ENCODE data around the gene E2F4.

DNA sequence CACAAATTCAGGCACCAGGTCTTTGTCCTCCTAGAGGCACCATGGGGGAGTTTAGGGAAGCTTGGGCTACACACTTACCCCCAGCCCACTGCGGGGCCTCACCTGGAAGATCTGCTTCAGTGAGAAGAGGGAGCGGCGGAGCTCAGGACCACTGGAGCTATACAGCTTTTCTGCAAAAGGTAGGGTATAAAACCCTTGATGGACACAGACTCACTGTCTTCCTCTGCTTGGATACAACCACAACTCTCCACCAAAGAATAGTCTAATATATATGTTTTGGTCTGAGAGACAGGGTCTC lies 46.3 kb downstream of the E2F4 start:
- TF ChIP-seq, protein P1, sequence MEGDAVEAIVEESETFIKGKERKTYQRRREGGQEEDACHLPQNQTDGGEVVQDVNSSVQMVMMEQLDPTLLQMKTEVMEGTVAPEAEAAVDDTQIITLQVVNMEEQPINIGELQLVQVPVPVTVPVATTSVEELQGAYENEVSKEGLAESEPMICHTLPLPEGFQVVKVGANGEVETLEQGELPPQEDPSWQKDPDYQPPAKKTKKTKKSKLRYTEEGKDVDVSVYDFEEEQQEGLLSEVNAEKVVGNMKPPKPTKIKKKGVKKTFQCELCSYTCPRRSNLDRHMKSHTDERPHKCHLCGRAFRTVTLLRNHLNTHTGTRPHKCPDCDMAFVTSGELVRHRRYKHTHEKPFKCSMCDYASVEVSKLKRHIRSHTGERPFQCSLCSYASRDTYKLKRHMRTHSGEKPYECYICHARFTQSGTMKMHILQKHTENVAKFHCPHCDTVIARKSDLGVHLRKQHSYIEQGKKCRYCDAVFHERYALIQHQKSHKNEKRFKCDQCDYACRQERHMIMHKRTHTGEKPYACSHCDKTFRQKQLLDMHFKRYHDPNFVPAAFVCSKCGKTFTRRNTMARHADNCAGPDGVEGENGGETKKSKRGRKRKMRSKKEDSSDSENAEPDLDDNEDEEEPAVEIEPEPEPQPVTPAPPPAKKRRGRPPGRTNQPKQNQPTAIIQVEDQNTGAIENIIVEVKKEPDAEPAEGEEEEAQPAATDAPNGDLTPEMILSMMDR (IDR thresholded peaks at IDR 0.05; ENCODE audit: insufficient read depth, low read depth, low read length): no peak
- TF ChIP-seq EZH2 (IDR thresholded peaks at IDR 0.05; ENCODE audit: insufficient read depth, low read length): no peak
